Subcutaneous abdominal adipose tissue (tissue), 5 donors: ENCODE results near the gene PQBP1.
"Not testable (repeated sequence)": the region's sequence is repeated elsewhere in the genome, so short reads cannot be mapped to it uniquely, and the experiment has no call there.

Source experiments
- H3K27ac ChIP-seq: one replicate; pipeline ENCODE4 v1.7.0; 2013; ENCODE audit warnings: low read depth, mild to moderate bottlenecking, inconsistent platforms, low read length, moderate library complexity
- H3K27me3 ChIP-seq, 5 donors: one replicate each; pipeline ENCODE4 v1.7.0; 2013; ENCODE audit warnings: low read length in 5 of 5, inconsistent platforms in 1 of 5; ENCODE audit not compliant: control insufficient read depth in 5 of 5, insufficient read depth in 4 of 5
- H3K36me3 ChIP-seq, 5 donors: one replicate each; pipeline ENCODE4 v1.7.0; 2013; ENCODE audit warnings: low read length in 5 of 5; ENCODE audit not compliant: control insufficient read depth in 5 of 5, insufficient read depth in 5 of 5
- H3K4me1 ChIP-seq, 5 donors: one replicate each; pipeline ENCODE4 v1.7.0; 2013; ENCODE audit warnings: low read length in 5 of 5, mild to moderate bottlenecking in 3 of 5, moderate library complexity in 1 of 5; ENCODE audit not compliant: control insufficient read depth in 5 of 5, insufficient read depth in 5 of 5
- H3K4me3 ChIP-seq, 5 donors: one replicate each; pipeline ENCODE4 v1.7.0; 2013; ENCODE audit warnings: low read length in 5 of 5, low read depth in 1 of 5
- H3K9ac ChIP-seq, 5 donors: one replicate each; pipeline ENCODE4 v1.7.0; 2013; ENCODE audit warnings: low read length in 5 of 5, mild to moderate bottlenecking in 4 of 5, moderate library complexity in 3 of 5
- H3K9me3 ChIP-seq, 5 donors: one replicate each; pipeline ENCODE4 v1.7.0; 2013; ENCODE audit warnings: low read length in 5 of 5; ENCODE audit not compliant: control insufficient read depth in 5 of 5
- donor health status: healthy.
- donor health status: healthy.
- donor health status: healthy.
- donor health status: healthy.
- donor health status: healthy.

The PQBP1 gene

GRCh38 chrX:48886586-48886985, 11.1 kb upstream of the PQBP1 start:
- not testable (repeated sequence) for H3K36me3 ChIP-seq, H3K4me1 ChIP-seq, H3K27ac ChIP-seq, H3K4me3 ChIP-seq, H3K9ac ChIP-seq, H3K27me3 ChIP-seq, H3K9me3 ChIP-seq

GRCh38 chrX:48890296-48890925, 7.3 kb upstream of the PQBP1 start:
- H3K4me1 ChIP-seq, result peaks cover 0 to 13% (median 9%) of the 10 kb centered on the region in 5 donors
- H3K27me3 ChIP-seq, result peaks cover 0 to 6% (median 3%) of the 10 kb centered on the region in 5 donors
- peak overlapping the region; percentile 34 to 61 (median 56) for H3K4me3 ChIP-seq
- no peaks in the 10 kb centered on the region for H3K9me3 ChIP-seq
- peaks cover 0 to 17% (median 3%) of the 10 kb centered on the region in 5 donors for H3K36me3 ChIP-seq
- peak overlapping the region in 3 of 5 donors; percentile 19 to 61 (median 20) for H3K9ac ChIP-seq
- H3K27ac ChIP-seq, result no peak overlapping the region

- H3K36me3 ChIP-seq, result peaks cover 0 to 17% (median 3%) of the 10 kb centered on the region in 5 donors
- no peaks in the 10 kb centered on the region for H3K9me3 ChIP-seq
- peak overlapping the region in 3 of 5 donors; percentile 17 to 61 (median 20) for H3K9ac ChIP-seq
- peaks cover 0 to 6% (median 3%) of the 10 kb centered on the region in 5 donors for H3K27me3 ChIP-seq
- peaks cover 0 to 13% (median 9%) of the 10 kb centered on the region in 5 donors for H3K4me1 ChIP-seq
- H3K4me3 ChIP-seq, result peak overlapping the region; percentile 45 to 61 (median 56)
- H3K27ac ChIP-seq, result no peak overlapping the region
Observed at GRCh38 chrX:48890934-48891401, 6.8 kb upstream of the PQBP1 start.

- peaks cover 0 to 6% (median 3%) of the 10 kb centered on the region in 5 donors for H3K27me3 ChIP-seq
- peak overlapping the region in 2 of 5 donors; percentile 14 to 20 for H3K9ac ChIP-seq
- H3K9me3 ChIP-seq, result no peaks in the 10 kb centered on the region
- peak overlapping the region in 4 of 5 donors; percentile 51 to 61 (median 57) for H3K4me3 ChIP-seq
- no peak overlapping the region for H3K27ac ChIP-seq
- H3K36me3 ChIP-seq, result peaks cover 0 to 17% (median 3%) of the 10 kb centered on the region in 5 donors
- H3K4me1 ChIP-seq, result peaks cover 2 to 18% (median 14%) of the 10 kb centered on the region in 5 donors
Observed at GRCh38 chrX:48891402-48892288, 6.1 kb upstream of the PQBP1 start.

- peaks cover 0 to 6% (median 3%) of the 10 kb centered on the region in 5 donors for H3K27me3 ChIP-seq
- no peak overlapping the region for H3K27ac ChIP-seq
- peaks cover 2 to 22% (median 16%) of the 10 kb centered on the region in 5 donors for H3K4me1 ChIP-seq
- H3K4me3 ChIP-seq, result no peak overlapping the region
- H3K36me3 ChIP-seq, result peaks cover 0 to 17% (median 3%) of the 10 kb centered on the region in 5 donors
- no peak overlapping the region for H3K9ac ChIP-seq
- H3K9me3 ChIP-seq, result peaks cover 0 to 7% (median 6%) of the 10 kb centered on the region in 5 donors
Observed at GRCh38 chrX:48892896-48893295, 4.8 kb upstream of the PQBP1 start.

GRCh38 chrX:48893556-48894348, 4.0 kb upstream of the PQBP1 start:
- Histone ChIP-seq H3K4me3 (no peak overlapping the region), H3K36me3 (peaks cover 0 to 17% (median 3%) of the 10 kb centered on the region in 5 donors), H3K9ac (no peak overlapping the region), H3K27ac (no peak overlapping the region), H3K27me3 (peaks cover 0 to 6% (median 3%) of the 10 kb centered on the region in 5 donors), H3K9me3 (peaks cover 0 to 10% (median 7%) of the 10 kb centered on the region in 5 donors), H3K4me1 (peaks cover 2 to 29% (median 22%) of the 10 kb centered on the region in 5 donors)

GRCh38 chrX:48894891-48895290, 2.8 kb upstream of the PQBP1 start:
- Histone ChIP-seq H3K36me3 (peaks cover 0 to 19% (median 3%) of the 10 kb centered on the region in 5 donors), H3K27ac (no peak overlapping the region), H3K27me3 (peaks cover 0 to 6% (median 3%) of the 10 kb centered on the region in 5 donors), H3K9ac (no peak overlapping the region), H3K4me1 (peaks cover 2 to 29% (median 24%) of the 10 kb centered on the region in 5 donors), H3K9me3 (peaks cover 0 to 10% (median 7%) of the 10 kb centered on the region in 5 donors), H3K4me3 (no peak overlapping the region)

- H3K9me3 ChIP-seq, result peaks cover 0 to 10% (median 7%) of the 10 kb centered on the region in 5 donors
- H3K4me3 ChIP-seq, result peak overlapping the region; percentile 71 to 82 (median 80)
- H3K36me3 ChIP-seq, result peaks cover 0 to 28% (median 5%) of the 10 kb centered on the region in 5 donors
- peak overlapping the region in 4 of 5 donors; percentile 80 to 91 (median 85) for H3K9ac ChIP-seq
- peaks cover 0 to 6% (median 2%) of the 10 kb centered on the region in 5 donors for H3K27me3 ChIP-seq
- peak overlapping the region; percentile 95 for H3K27ac ChIP-seq
- peaks cover 2 to 21% (median 21%) of the 10 kb centered on the region in 5 donors for H3K4me1 ChIP-seq
Observed at GRCh38 chrX:48896611-48897011, 1.1 kb upstream of the PQBP1 start.

GRCh38 chrX:48897157-48897624, 539 bp upstream of the PQBP1 start:
- H3K4me3 ChIP-seq, result peak overlapping the region; percentile 71 to 82 (median 80)
- H3K4me1 ChIP-seq, result peaks cover 2 to 16% (median 16%) of the 10 kb centered on the region in 5 donors
- peak overlapping the region; percentile 75 to 91 (median 82) for H3K9ac ChIP-seq
- peak overlapping the region; percentile 95 for H3K27ac ChIP-seq
- peaks cover 0 to 10% (median 7%) of the 10 kb centered on the region in 5 donors for H3K9me3 ChIP-seq
- peaks cover 0 to 34% (median 10%) of the 10 kb centered on the region in 5 donors for H3K36me3 ChIP-seq
- H3K27me3 ChIP-seq, result peaks cover 0 to 5% (median 2%) of the 10 kb centered on the region in 5 donors
